Measurements from ENCODE around the gene AKR1B15. TPM values are rescaled to one million over a fixed set of nuclear protein-coding genes. Genes with fewer than 3 reads are reported as not detected.

The AKR1B15 gene
- total RNA-seq, 2 donors from 2014 or later = not detected

- peaks cover 7% of the 10 kb centered on the region for H3K27me3 ChIP-seq (ENCODE audit: control insufficient read depth, insufficient read depth, low read length, poor library complexity, severe bottlenecking)
- H3K27me3 Mint-ChIP-seq (ENCODE audit: insufficient read depth) = peaks cover 3% of the 10 kb centered on the region
- no peaks in the 10 kb centered on the region for H3K9me3 ChIP-seq (ENCODE audit: control insufficient read depth, low read length)
- no peak overlapping the region for H3K9ac ChIP-seq (ENCODE audit: extremely low read depth, low read length, poor library complexity, severe bottlenecking)
- H3K36me3 Mint-ChIP-seq (ENCODE audit: low read depth) = no peaks in the 10 kb centered on the region
- peaks cover 7% of the 10 kb centered on the region for H3K4me1 Mint-ChIP-seq
- peaks cover 7% of the 10 kb centered on the region for H3K4me1 ChIP-seq (ENCODE audit: control insufficient read depth, insufficient read depth, low read length)
- WGBS, 2 experiments (ENCODE audit: insufficient coverage in 1 of 2, insufficient read length in 1 of 2) = 98 to 100% methylated on average over 1 to 3 of the region's 3 CpGs
- no peak overlapping the region for H3K4me3 ChIP-seq (ENCODE audit: low read length)
- no peaks in the 10 kb centered on the region for H3K36me3 ChIP-seq (ENCODE audit: control insufficient read depth, insufficient read depth, low read length)
- peak; percentile 11 for DNase-seq
- H3K27ac ChIP-seq (ENCODE audit: low read depth, low read length) = no peak overlapping the region
- H3K4me3 Mint-ChIP-seq = no peak overlapping the region
- TF ChIP-seq CTCF (conservative IDR thresholded peaks at IDR 0.05) = no peak
- no peak overlapping the region for H3K27ac Mint-ChIP-seq
- no peaks in the 10 kb centered on the region for H3K9me3 Mint-ChIP-seq
Measured at GRCh38 chr7:134532180-134532953, 16.5 kb upstream of the AKR1B15 start.

GRCh38 chr7:134532954-134533218 is 16.0 kb upstream of the AKR1B15 start:
- 89 to 92% methylated on average over 3 of the region's 3 CpGs for WGBS, 2 experiments (ENCODE audit: insufficient coverage in 1 of 2, insufficient read length in 1 of 2)
- Mint-ChIP-seq H3K4me1 (peaks cover 4% of the 10 kb centered on the region), H3K36me3 (ENCODE audit: low read depth) (no peaks in the 10 kb centered on the region), H3K27ac (no peak overlapping the region), H3K27me3 (ENCODE audit: insufficient read depth) (peaks cover 3% of the 10 kb centered on the region), H3K4me3 (no peak overlapping the region), H3K9me3 (no peaks in the 10 kb centered on the region)
- no peak for TF ChIP-seq CTCF (conservative IDR thresholded peaks at IDR 0.05)
- H3K27ac ChIP-seq (ENCODE audit: low read depth, low read length) = no peak overlapping the region
- H3K9me3 ChIP-seq (ENCODE audit: control insufficient read depth, low read length) = no peaks in the 10 kb centered on the region
- H3K4me3 ChIP-seq (ENCODE audit: low read length) = no peak overlapping the region
- peak; percentile 0 for DNase-seq
- H3K4me1 ChIP-seq (ENCODE audit: control insufficient read depth, insufficient read depth, low read length) = peaks cover 5% of the 10 kb centered on the region
- H3K9ac ChIP-seq (ENCODE audit: extremely low read depth, low read length, poor library complexity, severe bottlenecking) = no peak overlapping the region
- H3K36me3 ChIP-seq (ENCODE audit: control insufficient read depth, insufficient read depth, low read length) = no peaks in the 10 kb centered on the region
- H3K27me3 ChIP-seq (ENCODE audit: control insufficient read depth, insufficient read depth, low read length, poor library complexity, severe bottlenecking) = peaks cover 7% of the 10 kb centered on the region

GRCh38 chr7:134533288-134533771 is 15.6 kb upstream of the AKR1B15 start:
- H3K27me3 Mint-ChIP-seq (ENCODE audit: insufficient read depth) = peaks cover 3% of the 10 kb centered on the region
- Histone ChIP-seq H3K9me3 (ENCODE audit: control insufficient read depth, low read length) (no peaks in the 10 kb centered on the region), H3K36me3 (ENCODE audit: control insufficient read depth, insufficient read depth, low read length) (no peaks in the 10 kb centered on the region), H3K27me3 (ENCODE audit: control insufficient read depth, insufficient read depth, low read length, poor library complexity, severe bottlenecking) (peaks cover 7% of the 10 kb centered on the region), H3K27ac (ENCODE audit: low read depth, low read length) (no peak overlapping the region), H3K9ac (ENCODE audit: extremely low read depth, low read length, poor library complexity, severe bottlenecking) (no peak overlapping the region), H3K4me1 (ENCODE audit: control insufficient read depth, insufficient read depth, low read length) (peaks cover under 1% of the 10 kb centered on the region), H3K4me3 (ENCODE audit: low read length) (no peak overlapping the region)
- DNase-seq = peak; percentile 22
- TF ChIP-seq CTCF (conservative IDR thresholded peaks at IDR 0.05) = no peak
- H3K36me3 Mint-ChIP-seq (ENCODE audit: low read depth) = no peaks in the 10 kb centered on the region
- H3K9me3 Mint-ChIP-seq = no peaks in the 10 kb centered on the region
- 83 to 100% methylated on average over 1 of the region's 1 CpG for WGBS, 2 experiments (ENCODE audit: insufficient coverage in 1 of 2, insufficient read length in 1 of 2)
- H3K4me1 Mint-ChIP-seq = no peaks in the 10 kb centered on the region
- H3K4me3 Mint-ChIP-seq = no peak overlapping the region
- H3K27ac Mint-ChIP-seq = no peak overlapping the region

Measured in endodermal cell (in vitro differentiated cells).